GM19452 (cell line): ENCODE results near the gene DDX24.
"Not testable (repeated sequence)": the region's sequence is repeated elsewhere in the genome, so short reads cannot be mapped to it uniquely, and the experiment has no call there.

Experiments
- ATAC-seq: cut with Tn5 transposase; IDR thresholded peaks from one replicate; pipeline ENCODE4 v1.9.1; 2021; ENCODE audit not compliant: unreplicated experiment

The DDX24 gene

GRCh38 chr14:94087891-94088290 is 6.9 kb upstream of the DDX24 start:
- no peak for ATAC-seq

DNA sequence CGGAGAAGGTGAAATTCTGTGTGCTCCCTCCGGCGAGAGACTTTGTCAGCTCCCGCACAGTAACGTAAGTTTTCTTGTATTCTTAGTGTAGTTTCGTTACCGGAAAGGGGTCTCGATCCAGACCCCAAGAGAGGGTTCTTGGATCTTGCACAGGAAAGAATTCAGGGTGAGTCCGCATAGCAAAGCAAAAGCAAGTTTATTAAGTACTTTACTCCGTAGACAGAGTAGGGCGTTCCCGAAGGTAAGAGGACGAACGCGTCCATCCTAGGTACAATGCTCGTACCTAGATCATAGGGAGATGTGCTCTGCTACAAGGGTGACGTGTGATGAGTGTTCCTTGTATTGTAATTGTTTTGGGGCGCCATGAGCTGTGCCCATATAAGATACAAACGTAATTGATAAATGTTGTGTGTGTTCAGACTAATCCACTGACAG is 401 bp upstream of the DDX24 start:
- peak; percentile 33 for ATAC-seq

DNA sequence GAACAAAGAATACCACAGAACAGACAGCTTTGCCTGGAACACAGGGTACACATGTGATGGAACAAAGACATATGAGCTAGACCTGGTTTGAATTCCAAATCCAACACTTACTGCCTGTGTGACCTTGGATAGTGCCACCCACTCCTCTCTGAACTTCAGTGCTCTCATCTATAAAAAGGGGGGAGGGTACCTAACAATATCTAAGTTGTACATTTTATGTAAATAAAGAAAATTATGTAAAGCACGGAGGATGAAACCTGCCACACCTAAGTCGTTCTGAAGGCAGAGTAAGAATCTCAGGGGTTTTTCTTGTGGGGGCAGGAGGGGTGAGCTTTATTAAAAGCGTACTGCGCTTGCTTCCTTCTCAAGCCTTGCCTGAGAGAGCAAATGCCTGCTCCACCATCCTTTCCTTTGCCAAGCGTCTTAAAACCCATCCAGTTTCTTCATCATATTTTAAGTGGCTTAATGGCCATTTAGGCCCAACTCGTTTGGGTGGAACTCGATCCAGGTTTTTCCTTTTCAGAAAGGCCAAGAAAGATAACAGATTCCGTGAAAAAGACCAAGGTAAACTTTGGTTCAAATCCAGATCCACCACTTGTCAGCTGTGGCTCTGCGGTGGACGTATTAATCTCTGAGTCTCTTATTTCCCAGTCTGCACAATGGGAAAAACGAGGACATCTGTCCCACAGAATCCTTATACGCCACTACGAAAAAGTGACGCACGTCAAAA is 946 bp downstream of the DDX24 start:
- ATAC-seq: no peak

GRCh38 chr14:94077823-94078222 is 3.2 kb downstream of the DDX24 start:
- ATAC-seq: no peak

DNA sequence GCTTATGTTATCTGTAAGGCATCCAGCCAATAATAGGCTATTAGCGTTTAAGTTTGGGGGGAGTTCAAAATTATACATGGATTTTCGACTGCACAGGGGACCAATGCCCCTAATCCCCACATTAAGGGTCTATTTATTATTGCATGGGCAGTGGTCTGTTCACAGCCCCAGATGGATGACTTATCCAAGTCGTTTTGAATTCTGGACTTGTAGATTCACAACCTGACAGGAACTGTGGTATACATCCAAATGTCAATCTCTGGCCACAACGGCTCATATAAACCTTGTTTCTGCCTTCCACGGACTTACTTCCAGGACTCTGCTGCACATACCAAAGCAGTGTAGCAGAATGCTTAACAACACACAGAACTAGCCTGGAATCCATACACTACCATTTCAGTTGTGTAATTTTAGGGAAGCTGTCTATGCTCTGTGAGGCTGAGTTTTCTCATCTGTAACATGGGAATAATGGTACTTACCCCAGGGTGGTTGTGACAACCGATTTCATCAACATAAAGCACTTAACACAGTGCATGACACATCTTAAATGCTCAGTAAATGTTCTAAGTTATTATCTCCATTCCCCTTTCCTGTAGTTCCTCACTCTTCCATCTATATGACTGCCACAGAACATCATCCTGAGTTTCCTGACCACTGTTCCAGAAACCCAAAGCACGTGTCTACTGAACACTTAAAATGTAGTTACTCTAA is 3.7 kb downstream of the DDX24 start:
- ATAC-seq: no peak

DNA sequence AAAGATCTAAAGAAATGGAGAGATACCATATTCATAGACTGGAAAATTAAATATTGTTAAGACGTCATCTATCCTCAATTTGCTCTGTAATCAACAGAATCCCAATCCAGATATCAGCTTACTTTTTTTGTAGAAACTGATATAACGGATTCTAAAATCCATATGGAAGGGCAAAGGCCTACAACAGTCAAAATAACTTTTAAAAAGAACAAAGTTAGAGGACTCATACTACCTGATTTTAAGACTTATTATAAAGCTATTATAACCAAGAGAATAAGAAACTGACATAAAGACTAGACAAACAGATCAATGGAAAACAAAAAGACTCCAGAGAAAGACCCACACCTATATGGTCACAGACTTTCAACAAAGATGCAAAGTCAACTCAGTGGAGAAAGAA is 6.0 kb downstream of the DDX24 start:
- ATAC-seq: no peak

DNA sequence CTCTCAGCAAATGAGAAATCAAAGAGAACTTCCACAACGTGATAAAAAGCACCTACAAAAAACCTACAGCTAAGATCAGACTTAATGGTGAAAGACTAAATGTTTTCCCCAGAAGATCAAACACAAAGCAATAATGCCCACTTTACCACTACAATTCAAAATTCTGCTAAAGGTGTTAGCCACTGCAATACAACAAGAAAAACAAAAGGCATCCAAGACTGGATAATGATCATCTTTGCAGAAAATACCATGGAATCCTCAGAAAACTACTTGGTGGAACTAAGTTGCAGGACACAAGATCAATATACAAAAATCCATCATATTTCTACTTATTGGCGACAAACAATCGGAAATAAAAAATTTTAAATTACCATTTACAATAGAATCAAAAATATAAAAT is 6.5 kb downstream of the DDX24 start:
- no peak for ATAC-seq

- ATAC-seq: not testable (repeated sequence)
Observed at GRCh38 chr14:94072076-94072475, 8.9 kb downstream of the DDX24 start.

- ATAC-seq: no peak
Observed at GRCh38 chr14:94066089-94066676, 14.8 kb downstream of the DDX24 start.

- no peak for ATAC-seq
Observed at GRCh38 chr14:94062344-94062940, 18.6 kb downstream of the DDX24 start.

- ATAC-seq: no peak
Observed at GRCh38 chr14:94059998-94060397, 21.0 kb downstream of the DDX24 start.

GRCh38 chr14:94058674-94059138 is 22.3 kb downstream of the DDX24 start:
- no peak for ATAC-seq

- no peak for ATAC-seq
Observed at GRCh38 chr14:94058128-94058673, 22.8 kb downstream of the DDX24 start.

- peak; percentile 84 for ATAC-seq
Observed at GRCh38 chr14:94056579-94057308, 24.3 kb downstream of the DDX24 start.

DNA sequence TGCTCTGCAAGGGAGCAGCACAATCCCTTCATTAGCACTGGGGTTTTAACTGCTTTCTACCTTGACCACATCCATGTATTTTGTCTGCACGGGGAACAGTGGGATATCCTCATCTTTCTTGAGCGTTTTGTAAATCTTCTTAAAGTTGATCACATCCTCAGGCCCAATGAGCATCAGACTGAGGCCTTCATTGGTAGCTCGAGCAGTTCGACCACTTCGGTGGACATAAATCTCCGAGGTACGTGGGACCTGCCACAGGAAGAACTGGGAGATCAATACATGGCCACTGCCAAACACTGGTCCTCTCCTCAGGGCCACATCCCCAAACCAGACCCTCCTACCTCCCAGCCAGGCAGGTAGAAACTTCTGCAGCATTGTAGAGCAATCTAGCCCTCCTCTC is 26.1 kb downstream of the DDX24 start:
- ATAC-seq: no peak

DNA sequence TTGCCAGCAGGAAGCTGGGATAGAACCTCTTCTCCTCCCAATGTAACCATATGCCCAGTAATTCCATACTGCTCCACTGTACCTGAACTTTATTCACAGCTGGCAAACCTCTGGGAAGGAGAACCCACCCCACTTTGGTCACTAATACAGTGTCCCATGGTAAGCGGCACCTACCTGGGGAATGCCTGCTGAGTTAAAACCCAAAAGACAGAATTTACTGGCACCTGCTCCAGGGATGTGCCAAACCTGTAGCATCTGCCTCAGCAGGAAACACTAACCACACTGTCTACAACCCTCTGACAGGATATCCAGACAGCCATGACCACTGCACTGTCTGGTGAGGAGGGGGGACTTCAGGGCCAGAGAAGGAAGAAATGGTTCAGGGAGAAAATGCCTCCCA is 26.6 kb downstream of the DDX24 start:
- ATAC-seq: no peak

GRCh38 chr14:94052662-94053061 is 28.3 kb downstream of the DDX24 start:
- no peak for ATAC-seq

DNA sequence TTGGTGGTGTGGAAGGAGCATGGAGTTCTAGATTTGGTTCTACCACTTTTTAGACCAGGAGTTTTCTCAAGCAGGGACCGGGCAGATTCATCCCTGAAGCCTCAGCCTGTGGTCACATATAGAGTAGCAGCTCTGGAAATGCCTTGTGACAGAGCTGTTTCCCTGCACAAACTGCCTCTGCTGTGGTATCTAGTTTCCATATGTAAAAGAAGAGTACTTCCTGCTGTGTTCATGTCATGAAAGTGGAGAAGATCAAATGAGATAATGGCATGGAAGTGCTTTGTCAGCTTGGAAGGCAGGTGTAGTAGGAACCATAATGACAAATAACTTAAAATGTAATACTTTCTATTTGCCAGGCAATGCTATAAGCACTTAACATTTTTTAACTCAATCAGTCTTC is 28.8 kb downstream of the DDX24 start:
- ATAC-seq: no peak

- no peak for ATAC-seq
Observed at GRCh38 chr14:94051779-94052178, 29.2 kb downstream of the DDX24 start.

DNA sequence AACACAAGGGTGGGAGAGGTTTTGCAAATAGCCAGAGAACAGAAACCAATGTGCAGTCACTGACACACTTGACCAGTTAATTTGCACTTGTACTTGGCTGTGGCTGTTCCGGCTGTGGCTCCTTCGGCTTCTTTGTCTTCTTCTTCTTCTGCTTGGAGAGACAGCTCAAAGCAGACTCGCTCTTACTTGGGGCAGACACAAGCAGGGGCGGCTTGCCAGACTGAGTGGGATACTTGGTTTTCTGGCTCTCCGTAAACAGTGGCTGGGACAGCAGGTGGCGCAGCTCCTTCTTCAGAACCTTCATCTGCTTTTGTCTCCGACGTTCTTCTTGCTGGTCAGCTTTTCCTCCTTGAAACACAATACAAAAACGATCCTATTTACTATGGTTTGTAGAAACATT is 29.9 kb downstream of the DDX24 start:
- no peak for ATAC-seq
